GM21619 (cell line): Measurements from ENCODE around the gene MGAT5.
"Not testable (repeated sequence)": the region's sequence is repeated elsewhere in the genome, so short reads cannot be mapped to it uniquely, and the experiment has no call there.

Source experiments
- ATAC-seq: cut with Tn5 transposase; IDR thresholded peaks from one replicate; pipeline ENCODE4 v1.9.1; 2021; ENCODE audit not compliant: unreplicated experiment

Gene MGAT5

GRCh38 chr2:134276381-134277172 lies 22.7 kb downstream of the MGAT5 start:
- no peak for ATAC-seq

DNA sequence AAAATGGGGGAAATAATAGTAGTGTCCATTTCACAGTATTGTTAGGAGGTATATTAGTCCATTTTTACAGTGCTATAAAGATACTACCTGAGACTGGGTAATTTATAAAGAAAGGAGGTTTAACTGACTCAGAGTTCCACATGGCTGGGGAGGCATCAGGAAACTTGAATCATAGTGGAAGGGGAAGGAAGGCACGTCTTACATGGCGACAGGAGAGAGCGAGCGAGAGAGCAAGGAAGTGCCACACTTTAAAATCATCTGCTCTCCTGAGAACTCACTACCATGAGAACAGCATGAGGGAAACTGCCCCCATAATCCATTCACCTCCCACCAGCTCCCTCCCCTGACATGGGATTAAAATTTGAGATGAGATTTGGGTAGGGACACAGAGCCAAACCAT lies 23.4 kb downstream of the MGAT5 start:
- ATAC-seq = no peak

DNA sequence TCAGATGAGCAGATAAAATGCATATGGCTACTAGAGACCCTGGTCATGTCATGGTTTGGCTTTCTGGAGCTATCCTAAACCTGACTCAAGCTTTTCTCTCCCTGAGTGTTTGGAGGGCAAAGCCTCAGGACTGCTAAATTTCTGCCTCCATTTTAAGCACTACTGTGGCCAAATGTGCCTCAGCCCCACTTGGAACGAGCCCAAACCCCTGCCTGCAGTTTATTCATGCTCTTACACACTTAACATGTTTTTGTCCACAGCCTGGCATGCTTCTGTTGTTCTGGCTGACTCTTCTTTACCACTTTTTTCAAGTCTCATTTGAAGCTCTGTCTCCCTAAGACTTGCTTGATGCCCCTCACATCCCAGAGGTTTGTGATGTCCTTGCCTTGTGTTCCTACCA lies 24.7 kb downstream of the MGAT5 start:
- ATAC-seq = no peak

- ATAC-seq = no peak
These were observed 25.5 kb downstream of the MGAT5 start for GRCh38 chr2:134279417-134279816.

GRCh38 chr2:134280231-134280630 lies 26.4 kb downstream of the MGAT5 start:
- no peak for ATAC-seq

GRCh38 chr2:134280726-134281125 lies 26.9 kb downstream of the MGAT5 start:
- no peak for ATAC-seq

- ATAC-seq = no peak
These were observed 28.0 kb downstream of the MGAT5 start for GRCh38 chr2:134281815-134282419.

DNA sequence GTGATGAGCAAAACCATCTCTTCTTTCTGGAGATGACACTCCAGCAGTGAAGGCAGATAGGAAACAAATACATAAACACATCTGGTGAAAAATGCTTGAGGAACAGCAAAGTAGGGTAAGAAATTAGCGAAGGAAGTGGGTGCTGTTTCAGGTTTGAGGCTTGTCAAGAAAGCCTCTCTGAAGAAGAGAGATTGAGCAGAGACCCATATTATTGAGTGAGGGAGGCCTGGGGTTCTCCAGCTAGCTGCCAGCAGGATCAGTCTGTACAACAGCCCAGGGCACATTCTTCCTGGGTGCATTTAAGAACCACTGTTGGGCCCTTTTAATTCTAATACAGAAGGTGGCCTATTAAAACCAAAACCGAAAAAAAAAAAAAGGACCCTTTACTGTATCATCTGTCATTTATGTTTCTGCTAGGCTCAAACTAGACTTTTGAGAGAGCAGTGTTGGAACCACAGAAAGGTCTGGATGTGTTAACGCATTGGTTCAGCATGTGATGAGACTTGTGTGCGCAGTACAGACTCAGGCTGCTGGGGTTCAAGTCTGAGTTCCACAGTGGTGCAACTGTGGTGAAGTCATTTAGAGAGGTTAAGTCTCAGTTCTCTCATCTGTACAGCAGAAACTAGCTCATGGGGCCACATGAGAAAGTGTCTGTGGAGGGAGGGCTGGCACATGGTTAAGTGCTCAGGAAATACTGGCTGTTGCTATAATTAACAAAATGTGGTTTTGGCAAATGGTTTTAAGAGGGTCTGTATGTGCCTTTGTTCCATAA lies 28.9 kb downstream of the MGAT5 start:
- peak; percentile 92 for ATAC-seq

DNA sequence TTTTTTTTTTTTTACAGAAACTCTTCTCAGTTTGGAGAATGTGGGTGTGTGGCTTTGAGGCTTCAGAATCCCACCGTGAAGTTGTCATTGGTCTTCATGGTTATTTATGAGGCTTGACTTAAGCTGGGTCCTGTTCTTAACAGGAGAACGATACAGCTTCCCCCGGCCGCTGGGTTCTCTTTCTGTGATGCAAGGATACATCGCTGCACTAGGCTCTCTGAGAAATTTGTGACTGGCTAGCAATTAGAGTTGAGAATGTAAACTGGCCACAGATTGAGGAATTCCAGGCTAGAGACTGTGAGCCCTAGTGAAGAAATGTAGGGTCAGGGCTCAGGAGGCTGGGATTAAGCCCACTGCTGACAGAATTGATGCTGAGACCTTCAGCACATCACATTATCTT lies 29.8 kb downstream of the MGAT5 start:
- ATAC-seq = no peak

GRCh38 chr2:134284119-134284670 lies 30.3 kb downstream of the MGAT5 start:
- no peak for ATAC-seq

DNA sequence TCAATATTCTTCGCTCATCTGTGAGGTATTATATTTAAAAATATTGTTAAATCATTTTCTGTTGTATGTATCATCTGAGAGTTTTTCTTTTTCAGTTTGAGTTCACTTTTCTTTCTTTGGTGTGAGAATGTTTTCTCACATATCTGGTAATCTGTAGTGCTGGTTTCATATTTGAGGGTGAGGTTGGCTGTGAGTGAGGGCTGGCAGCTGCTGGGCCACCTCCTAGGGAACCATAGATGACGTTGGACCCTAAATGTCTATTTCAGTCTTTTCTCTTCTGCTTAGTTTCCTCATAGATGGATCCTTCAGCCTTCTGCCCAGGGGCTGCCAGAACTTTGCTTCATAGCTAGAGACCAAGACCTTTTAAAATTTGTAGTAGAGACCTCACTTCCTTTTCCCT lies 33.5 kb downstream of the MGAT5 start:
- peak; percentile 39 for ATAC-seq

DNA sequence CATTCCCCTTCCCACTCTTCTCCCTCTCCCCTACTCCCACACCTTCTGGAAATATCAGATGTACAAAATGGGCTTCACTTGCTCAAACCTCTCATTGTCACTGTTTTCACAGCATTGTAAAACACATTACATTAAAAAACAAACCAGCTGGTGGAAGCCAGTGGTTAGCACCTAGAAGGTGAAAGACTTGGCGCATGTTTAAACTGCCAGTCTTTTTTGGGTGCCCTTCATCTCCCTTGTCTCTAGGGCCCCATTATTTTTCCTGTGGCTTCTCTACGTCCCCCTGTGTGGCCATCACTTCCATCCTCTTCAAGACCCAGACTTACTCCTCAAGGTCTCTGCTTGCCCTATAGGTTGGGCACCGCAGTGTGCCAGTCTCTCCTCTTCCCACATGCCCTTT lies 34.9 kb downstream of the MGAT5 start:
- ATAC-seq = no peak

- no peak for ATAC-seq
These were observed 35.4 kb downstream of the MGAT5 start for GRCh38 chr2:134289225-134289624.

DNA sequence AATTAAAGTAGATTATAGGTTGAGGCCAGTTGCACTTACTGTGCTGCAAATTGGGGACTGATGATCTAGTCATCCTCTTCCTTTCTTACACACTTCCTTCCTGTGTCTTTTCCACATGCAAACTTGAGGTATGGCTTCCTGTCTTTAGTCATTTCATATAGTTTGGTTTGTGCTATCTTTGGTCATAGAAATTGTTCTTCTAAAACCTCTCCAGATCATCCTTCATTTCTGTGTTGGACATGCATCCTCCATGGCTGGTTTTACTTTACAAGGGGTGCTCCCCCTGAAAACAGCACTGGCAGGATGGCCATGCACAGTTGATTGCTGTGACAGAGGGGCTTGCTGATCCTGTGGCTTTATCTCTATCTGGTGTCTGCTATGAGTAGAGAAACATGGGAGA lies 36.5 kb downstream of the MGAT5 start:
- peak; percentile 66 for ATAC-seq

GRCh38 chr2:134292514-134292913 lies 38.6 kb downstream of the MGAT5 start:
- no peak for ATAC-seq

DNA sequence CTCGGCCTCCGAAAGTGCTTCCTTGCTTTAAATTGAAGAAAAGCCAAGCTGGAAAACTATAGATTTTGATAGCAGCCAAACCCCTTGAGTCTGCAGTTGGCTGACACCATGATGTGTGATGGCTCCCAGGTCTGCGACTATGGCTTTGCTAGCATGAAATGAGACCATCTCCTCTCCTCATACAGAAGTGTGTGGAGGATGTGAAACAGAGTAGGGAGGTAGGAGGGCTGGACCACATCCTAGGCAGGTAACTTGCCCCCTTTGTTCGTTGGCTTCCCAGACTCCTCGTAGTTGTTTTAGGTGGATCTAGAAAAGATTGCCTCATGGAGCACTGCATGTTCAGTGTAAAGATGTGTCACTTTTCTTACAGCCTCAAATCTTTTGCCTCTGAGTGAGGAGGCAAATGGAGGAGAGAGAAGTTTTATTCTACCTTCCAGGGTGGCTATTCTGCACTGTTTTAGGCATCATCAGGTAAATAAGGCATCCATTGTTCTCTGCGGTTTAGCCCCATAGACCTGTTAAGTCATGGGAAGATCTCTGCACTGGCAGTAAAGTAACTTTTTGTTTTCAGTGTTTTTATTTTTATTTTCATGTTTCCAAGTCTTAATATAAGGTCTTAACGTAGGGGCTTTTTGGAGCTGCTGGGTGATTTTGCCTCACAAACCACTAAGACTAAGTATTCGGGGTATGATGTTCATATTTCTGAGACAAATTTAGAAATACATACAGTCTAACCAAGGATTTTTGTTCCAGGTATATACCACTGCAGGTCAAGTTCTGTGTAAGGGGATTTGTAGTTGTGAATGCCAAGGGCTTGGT lies 40.1 kb downstream of the MGAT5 start:
- no peak for ATAC-seq

GRCh38 chr2:134294598-134294997 lies 40.7 kb downstream of the MGAT5 start:
- ATAC-seq = not testable (repeated sequence)

GRCh38 chr2:134295441-134295840 lies 41.6 kb downstream of the MGAT5 start:
- ATAC-seq = no peak

GRCh38 chr2:134296301-134296700 lies 42.4 kb downstream of the MGAT5 start:
- no peak for ATAC-seq

DNA sequence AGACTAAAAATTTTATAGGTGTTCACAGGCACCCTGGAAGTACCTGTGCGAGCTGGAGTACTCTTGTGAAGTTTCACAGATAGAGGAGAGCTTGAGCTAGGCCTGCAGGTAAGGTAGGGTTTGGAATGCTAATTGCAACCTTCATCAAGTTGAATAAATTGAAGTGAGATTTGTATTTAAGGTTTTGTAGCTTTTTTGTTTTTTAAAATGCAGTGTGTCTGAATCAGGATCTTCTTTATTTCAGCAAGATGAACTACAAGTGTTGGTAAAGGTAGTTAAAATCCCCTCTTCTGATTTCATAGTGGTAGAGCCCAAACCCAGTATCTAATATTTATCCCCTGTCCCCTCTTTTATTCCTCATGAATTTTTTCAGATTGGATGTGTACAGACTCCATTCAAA lies 45.5 kb downstream of the MGAT5 start:
- ATAC-seq = no peak

GRCh38 chr2:134300585-134300984 lies 46.7 kb downstream of the MGAT5 start:
- no peak for ATAC-seq
